22Rv1 (cell line): Measurements from ENCODE around the gene HCN1.

Experiments
- CTCF ChIP-seq: fragments of 450-650 bp; IDR thresholded peaks from 2 replicates; pipeline ENCODE4 v1.5.1; 2017; ENCODE audit warnings: mild to moderate bottlenecking
- ZFX ChIP-seq: fragments of 450-650 bp; IDR thresholded peaks from 2 replicates; pipeline ENCODE4 v1.6.1; 2017; ENCODE audit warnings: antibody characterized with exemption, borderline replicate concordance

- TF ChIP-seq CTCF (no peak), ZFX (no peak)
These were observed 313.6 kb downstream of the HCN1 start for GRCh38 chr5:45382583-45382982.
